Activated CD8-positive, alpha-beta T cell treated with anti-CD3 and anti-CD28 coated beads for 36 hours (primary cell): ENCODE data around the gene KCNMA1. TPM values are rescaled to one million over a fixed set of nuclear protein-coding genes. Genes with fewer than 3 reads are reported as not detected.
"Not testable (repeated sequence)": the region's sequence is repeated elsewhere in the genome, so short reads cannot be mapped to it uniquely, and the experiment has no call there.

Experiments
- ATAC-seq: fragments of 200-7000 bp; cut with Tn5 transposase; one replicate; pipeline ENCODE4 v1.10.0; 2021; ENCODE audit warnings: mild to moderate bottlenecking, moderate library complexity
- CTCF ChIA-PET: fragments of 350-600 bp; sonication (Branson Sonifier 250); formaldehyde crosslinking; loops from one replicate; lab custom pipeline; 2021; ENCODE audit warnings: antibody characterized with exemption; lab: Charles Lee
- POLR2A ChIA-PET: fragments of 350-600 bp; sonication (Branson Sonifier 250); formaldehyde crosslinking; loops from one replicate; lab custom pipeline; 2021; ENCODE audit warnings: antibody characterized with exemption; lab: Charles Lee
- DNase-seq: peaks from one replicate; pipeline ENCODE4 v3.0.0-alpha.2; 2020
- H3K27ac Mint-ChIP-seq: one replicate; pipeline ENCODE4 v1.8.0; 2021; ENCODE audit warnings: mild to moderate bottlenecking, mixed read lengths
- H3K27me3 Mint-ChIP-seq: one replicate; pipeline ENCODE4 v1.8.0; 2021; ENCODE audit warnings: mixed read lengths
- H3K36me3 Mint-ChIP-seq: one replicate; pipeline ENCODE4 v1.8.0; 2021; ENCODE audit warnings: low read depth, mixed read lengths
- H3K4me1 Mint-ChIP-seq: one replicate; pipeline ENCODE4 v1.8.0; 2021; ENCODE audit warnings: low read depth, mixed read lengths
- H3K4me3 Mint-ChIP-seq: one replicate; pipeline ENCODE4 v1.8.0; 2021; ENCODE audit warnings: mild to moderate bottlenecking, moderate library complexity, mixed read lengths
- H3K9me3 Mint-ChIP-seq: one replicate; pipeline ENCODE4 v1.8.0; 2021; ENCODE audit warnings: mixed read lengths
- CTCF ChIP-seq: fragments of 200-600 bp; IDR thresholded peaks from one replicate; pipeline ENCODE4 v1.8.0; 2022; ENCODE audit warnings: antibody characterized with exemption, mild to moderate bottlenecking
- intact Hi-C: fragments of 100-400 bp; cut with micrococcal nuclease; formaldehyde crosslinking; loops from one replicate; pipeline ENCODE4 v1.10.0; 2022
- total RNA-seq, 2 experiments: library from RNA; stranded (reverse); gene quantifications; one replicate each; pipeline ENCODE4 v1.2.3, GENCODE V29; 2021

The KCNMA1 gene
- total RNA-seq, 2 experiments from 2014 or later, result 0.18 TPM; not detected in 1

GRCh38 chr10:77413231-77413630 is 224.4 kb downstream of the KCNMA1 start:
- intact Hi-C loops, result no loop called here
- ATAC-seq (no peak), DNase-seq (no peak)
- Mint-ChIP-seq H3K36me3 (no peaks in the 10 kb centered on the region), H3K27me3 (no peaks in the 10 kb centered on the region), H3K27ac (no peak overlapping the region), H3K4me3 (no peak overlapping the region), H3K9me3 (no peaks in the 10 kb centered on the region), H3K4me1 (no peaks in the 10 kb centered on the region)
- CTCF ChIA-PET, result no interaction called here
- POLR2A ChIA-PET, result no interaction called here
- no peak for TF ChIP-seq CTCF

GRCh38 chr10:77412573-77413133 is 225.0 kb downstream of the KCNMA1 start:
- H3K27me3 Mint-ChIP-seq, H3K36me3 Mint-ChIP-seq, POLR2A ChIA-PET, H3K9me3 Mint-ChIP-seq, ATAC-seq, CTCF ChIA-PET, H3K4me3 Mint-ChIP-seq, intact Hi-C loops, H3K4me1 Mint-ChIP-seq, H3K27ac Mint-ChIP-seq, DNase-seq: not testable (repeated sequence)

- ChIA-PET POLR2A (no interaction called here), CTCF (no interaction called here)
- intact Hi-C loops, result no loop called here
- Mint-ChIP-seq H3K36me3 (no peaks in the 10 kb centered on the region), H3K4me1 (no peaks in the 10 kb centered on the region), H3K27me3 (no peaks in the 10 kb centered on the region), H3K4me3 (no peak overlapping the region), H3K9me3 (no peaks in the 10 kb centered on the region), H3K27ac (no peak overlapping the region)
- ATAC-seq (no peak), DNase-seq (no peak)
- TF ChIP-seq CTCF, result no peak
Observed at GRCh38 chr10:77411805-77412204, 225.8 kb downstream of the KCNMA1 start.

GRCh38 chr10:77410523-77410922 is 227.1 kb downstream of the KCNMA1 start:
- DNase-seq (no peak), ATAC-seq (no peak)
- no peak for TF ChIP-seq CTCF
- Mint-ChIP-seq H3K4me3 (no peak overlapping the region), H3K36me3 (no peaks in the 10 kb centered on the region), H3K4me1 (no peaks in the 10 kb centered on the region), H3K27ac (no peak overlapping the region), H3K9me3 (no peaks in the 10 kb centered on the region), H3K27me3 (no peaks in the 10 kb centered on the region)
- ChIA-PET POLR2A (no interaction called here), CTCF (no interaction called here)
- intact Hi-C loops, result no loop called here

- ChIA-PET CTCF (no interaction called here), POLR2A (no interaction called here)
- H3K27ac Mint-ChIP-seq, result no peak overlapping the region
- ATAC-seq (no peak), DNase-seq (no peak)
- H3K27me3 Mint-ChIP-seq, result no peaks in the 10 kb centered on the region
- H3K9me3 Mint-ChIP-seq, result no peaks in the 10 kb centered on the region
- no peaks in the 10 kb centered on the region for H3K36me3 Mint-ChIP-seq
- TF ChIP-seq CTCF, result no peak
- no peaks in the 10 kb centered on the region for H3K4me1 Mint-ChIP-seq
- intact Hi-C loops, result loop anchor here (10.0 kb wide), 1 partner anchor 235 kb away; no protein-coding TSS in a partner anchor
- H3K4me3 Mint-ChIP-seq, result no peak overlapping the region
Observed at GRCh38 chr10:77409697-77410471, 227.7 kb downstream of the KCNMA1 start.
